SH-SY5Y (cell line): ENCODE results near the gene COMMD1.

Experiments used
- GATA2 ChIP-seq: IDR thresholded peaks from 2 replicates; pipeline ENCODE4 v1.6.1; 2011; ENCODE audit warnings: mild to moderate bottlenecking, low read depth, low read length
- GATA3 ChIP-seq: IDR thresholded peaks from 2 replicates; pipeline ENCODE4 v1.6.1; 2011; ENCODE audit warnings: low read depth, mild to moderate bottlenecking, low read length, moderate library complexity

DNA sequence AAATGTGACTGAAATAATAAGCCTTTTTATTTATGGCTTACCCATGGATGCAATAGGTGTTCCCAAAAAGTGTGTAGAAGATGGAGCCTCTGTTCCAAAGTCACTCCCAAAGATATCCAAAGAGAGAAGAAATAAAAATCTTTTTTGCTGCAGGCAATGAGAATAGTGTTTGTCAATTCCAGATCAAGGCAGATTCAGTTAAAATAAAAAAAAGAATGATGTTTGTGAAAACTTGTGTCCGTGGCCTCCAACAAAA is 43.9 kb downstream of the COMMD1 start:
- TF ChIP-seq GATA2, result no peak
- TF ChIP-seq GATA3, result no peak
